Panc1 (cell line): ENCODE results near the gene MOB1B.

Source experiments
- CTCF ChIP-seq: fragments of 450-650 bp; IDR thresholded peaks from 2 replicates; pipeline ENCODE4 v1.5.1; 2017; ENCODE audit warnings: mild to moderate bottlenecking
- REST ChIP-seq, 2 experiments: IDR thresholded peaks; 2 replicates each; pipeline ENCODE4 v1.6.1; 2011 to 2012; ENCODE audit warnings: low read depth in 2 of 2, control low read depth in 1 of 2, low read length in 1 of 2, mild to moderate bottlenecking in 1 of 2, moderate library complexity in 1 of 2; ENCODE audit not compliant: insufficient read depth in 1 of 2

GRCh38 chr4:71026086-71026485, 123.9 kb downstream of the MOB1B start:
- TF ChIP-seq CTCF: no peak
- no peak for TF ChIP-seq REST (IDR thresholded peaks at IDR 0.05; ENCODE audit: insufficient read depth in 1 of 2, low read depth in 2 of 2, low read length in 1 of 2)
